B cell (primary cell): Measurements from ENCODE around the gene FAM72C. TPM values are rescaled to one million over a fixed set of nuclear protein-coding genes. Genes with fewer than 3 reads are reported as not detected.
A peak's percentile ranks its signal among the peaks of the same experiment; 100 is the strongest.
"Not testable (repeated sequence)": the region's sequence is repeated elsewhere in the genome, so short reads cannot be mapped to it uniquely, and the experiment has no call there.

Experiments
- ATAC-seq: fragments of 200-7000 bp; cut with Tn5 transposase; one replicate; pipeline ENCODE4 v1.10.0; 2021; ENCODE audit warnings: low read depth, mild to moderate bottlenecking, moderate number of reproducible peaks, moderate library complexity
- CTCF ChIA-PET: fragments of 350-600 bp; sonication (Branson Sonifier 250); formaldehyde crosslinking; loops from one replicate; lab custom pipeline; 2021; ENCODE audit warnings: antibody characterized with exemption, inconsistent platforms; lab: Charles Lee
- POLR2A ChIA-PET: fragments of 350-600 bp; sonication (Branson Sonifier 250); formaldehyde crosslinking; loops from one replicate; lab custom pipeline; 2021; ENCODE audit warnings: antibody characterized with exemption; lab: Charles Lee
- DNase-seq: peaks from one replicate; pipeline ENCODE4 v3.0.0; 2013
- H2AFZ ChIP-seq: 2 replicates; pipeline ENCODE4 v1.6.1; 2012; ENCODE audit warnings: mild to moderate bottlenecking, low read depth, low read length; ENCODE audit not compliant: insufficient read depth, poor library complexity, severe bottlenecking
- H3K27ac ChIP-seq, 2 donors: 1 replicate in 1 of 2; 2 replicates in 1 of 2; pipeline ENCODE4 v1.5.1; 2012 to 2013; ENCODE audit warnings: low read length in 2 of 2, mild to moderate bottlenecking in 2 of 2, moderate library complexity in 1 of 2
- H3K27me3 ChIP-seq, 4 experiments: fragments of 200-600 bp in 1 of 4; sonication (generic) in 1 of 4; replicated peaks in 1 of 4; 1 replicate in 2 of 4; 2 replicates in 2 of 4; pipeline versions ENCODE4 v1.6.1 to v1.7.0; 2013 to 2016; ENCODE audit warnings: low read length in 3 of 4, mild to moderate bottlenecking in 2 of 4, mixed read lengths in 1 of 4, moderate library complexity in 1 of 4; ENCODE audit not compliant: insufficient read depth in 4 of 4, control insufficient read depth in 3 of 4; ENCODE audit errors: control extremely low read depth in 1 of 4
- H3K36me3 ChIP-seq, 2 experiments: replicated peaks in 1 of 2; 1 replicate in 1 of 2; 2 replicates in 1 of 2; pipeline versions ENCODE4 v1.6.1 to v1.7.1; 2013; ENCODE audit warnings: low read length in 1 of 2; ENCODE audit not compliant: insufficient read depth in 2 of 2, control insufficient read depth in 1 of 2; ENCODE audit errors: control extremely low read depth in 1 of 2, extremely low read depth in 1 of 2
- H3K4me1 ChIP-seq, 2 donors: fragments of 200-600 bp in 1 of 2; sonication (generic) in 1 of 2; 1 replicate in 1 of 2; 2 replicates in 1 of 2; pipeline versions ENCODE4 v1.5.1 to v1.6.1; 2013 to 2017; ENCODE audit warnings: low read length in 2 of 2; ENCODE audit not compliant: control insufficient read depth in 2 of 2, insufficient read depth in 2 of 2
- H3K4me2 ChIP-seq: replicated peaks from 2 replicates; pipeline ENCODE3; 2012; ENCODE audit warnings: mild to moderate bottlenecking, low read depth, low read length; ENCODE audit not compliant: poor library complexity, severe bottlenecking
- H3K4me3 ChIP-seq, 5 experiments: fragments of 200-600 bp in 1 of 5; sonication (generic) in 1 of 5; 1 replicate in 3 of 5; 2 replicates in 2 of 5; pipeline versions ENCODE4 v1.5.1 to v1.7.0; 2011 to 2016; ENCODE audit warnings: low read length in 4 of 5, mild to moderate bottlenecking in 4 of 5, low read depth in 2 of 5, control low read depth in 1 of 5, moderate library complexity in 1 of 5; ENCODE audit not compliant: insufficient read depth in 1 of 5; ENCODE audit errors: control extremely low read depth in 1 of 5, extremely low read depth in 1 of 5
- H3K79me2 ChIP-seq: fragments of 200-600 bp; sonication (generic); one replicate; pipeline ENCODE4 v1.6.0; 2016; ENCODE audit warnings: low read length; ENCODE audit not compliant: control insufficient read depth, insufficient read depth
- H3K9ac ChIP-seq: fragments of 200-600 bp; sonication (generic); 2 replicates; pipeline ENCODE4 v1.6.1; 2017; ENCODE audit warnings: mild to moderate bottlenecking, low read length, moderate library complexity
- H3K9me3 ChIP-seq, 3 donors: one replicate each; pipeline versions ENCODE4 v1.6.1 to v1.7.1; 2013; ENCODE audit warnings: low read length in 2 of 3; ENCODE audit not compliant: control insufficient read depth in 2 of 3, insufficient read depth in 1 of 3; ENCODE audit errors: control extremely low read depth in 1 of 3
- H4K20me1 ChIP-seq: 2 replicates; pipeline ENCODE4 v1.6.0; 2012; ENCODE audit warnings: mild to moderate bottlenecking, low read length; ENCODE audit not compliant: insufficient read depth, control insufficient read depth, poor library complexity, severe bottlenecking
- H3K27ac Mint-ChIP-seq: one replicate; pipeline ENCODE4 v1.8.0; 2021; ENCODE audit warnings: mixed read lengths
- H3K27me3 Mint-ChIP-seq: one replicate; pipeline ENCODE4 v1.8.0; 2021; ENCODE audit warnings: mixed read lengths
- H3K4me1 Mint-ChIP-seq: one replicate; pipeline ENCODE4 v1.8.0; 2021; ENCODE audit warnings: mixed read lengths
- H3K4me3 Mint-ChIP-seq: one replicate; pipeline ENCODE4 v1.8.0; 2021; ENCODE audit warnings: mixed read lengths
- H3K9me3 Mint-ChIP-seq: one replicate; pipeline ENCODE4 v1.8.0; 2022; ENCODE audit warnings: mixed read lengths; ENCODE audit not compliant: insufficient read depth
- WGBS: methylation state at CpG from one replicate; pipeline ENCODE4 v1.1.5; 2013; ENCODE audit warnings: missing lambda C conversion rate; ENCODE audit not compliant: insufficient coverage; 5-methylcytosine and 5-hydroxymethylcytosine counted together
- intact Hi-C: fragments of 100-400 bp; cut with micrococcal nuclease; formaldehyde crosslinking; loops from one replicate; pipeline ENCODE4 v1.10.0; 2022
- polyA minus RNA-seq: library from RNA; depleted of rRNA, polyadenylated mRNA; stranded (reverse); fragments of >200 nt; gene quantifications from 2 replicates; pipeline ENCODE4 v1.2.3, GENCODE V29; 2012
- polyA plus RNA-seq: library from polyadenylated mRNA; depleted of rRNA; stranded (reverse); fragments of >200 nt; gene quantifications from 2 replicates; pipeline ENCODE4 v1.2.3, GENCODE V29; 2012
- total RNA-seq, 2 donors: library from RNA; stranded (reverse); fragments of 120-200 nt in 1 of 2; gene quantifications; 1 replicate in 1 of 2; 2 replicates in 1 of 2; pipeline versions ENCODE4 v1.2.3 to v1.2.4, GENCODE V29; 2013 to 2022

Gene FAM72C
- 0.56 TPM in 1 of 2 replicates, not detected in the other for total RNA-seq
- total RNA-seq (2013) = 0.23 TPM
- 0.03 and 0.27 TPM in 2 replicates for polyA plus RNA-seq
- 0.43 TPM in 1 of 2 replicates, not detected in the other for polyA minus RNA-seq

GRCh38 chr1:143971924-143972700, at the start of gene FAM72C:
TSS of gene FAM72C (minus strand) at chr1:143971986. CDS start at chr1:143971141, 845 bp downstream.
- POLR2A ChIA-PET, H3K27me3 ChIP-seq, H3K79me2 ChIP-seq, H3K27me3 Mint-ChIP-seq, H3K4me1 Mint-ChIP-seq, H3K4me3 Mint-ChIP-seq, CTCF ChIA-PET, H3K9ac ChIP-seq, H3K9me3 Mint-ChIP-seq, H3K4me2 ChIP-seq, H3K4me1 ChIP-seq, H4K20me1 ChIP-seq, H3K36me3 ChIP-seq, intact Hi-C loops, H3K9me3 ChIP-seq, H3K4me3 ChIP-seq, H3K27ac Mint-ChIP-seq, DNase-seq, H3K27ac ChIP-seq, H2AFZ ChIP-seq: not testable (repeated sequence)
- no CpG with 5 or more reads among the region's 48 CpGs for WGBS
- peak; percentile 76 for ATAC-seq

GRCh38 chr1:144020001-144020738, 48.4 kb upstream of the FAM72C start:
- H3K9me3 Mint-ChIP-seq, H3K36me3 ChIP-seq, H3K4me3 Mint-ChIP-seq, H2AFZ ChIP-seq, H3K4me2 ChIP-seq, DNase-seq, H3K27ac Mint-ChIP-seq, H3K79me2 ChIP-seq, POLR2A ChIA-PET, intact Hi-C loops, H3K4me3 ChIP-seq, H3K4me1 ChIP-seq, CTCF ChIA-PET, H4K20me1 ChIP-seq, H3K27me3 Mint-ChIP-seq, H3K9me3 ChIP-seq, H3K4me1 Mint-ChIP-seq, H3K9ac ChIP-seq, H3K27ac ChIP-seq, H3K27me3 ChIP-seq: not testable (repeated sequence)
- peak; percentile 84 for ATAC-seq
- no CpG with 5 or more reads among the region's 3 CpGs for WGBS

GRCh38 chr1:144019101-144019500, 47.3 kb upstream of the FAM72C start:
- WGBS = no CpG with 5 or more reads among the region's 2 CpGs
- H3K27me3 Mint-ChIP-seq, H4K20me1 ChIP-seq, H3K9ac ChIP-seq, CTCF ChIA-PET, H3K27me3 ChIP-seq, H3K36me3 ChIP-seq, H3K4me3 Mint-ChIP-seq, H2AFZ ChIP-seq, ATAC-seq, H3K4me2 ChIP-seq, H3K79me2 ChIP-seq, POLR2A ChIA-PET, H3K9me3 Mint-ChIP-seq, H3K27ac ChIP-seq, H3K27ac Mint-ChIP-seq, H3K9me3 ChIP-seq, intact Hi-C loops, H3K4me1 Mint-ChIP-seq, H3K4me1 ChIP-seq, DNase-seq, H3K4me3 ChIP-seq: not testable (repeated sequence)
